ENCODE data around the gene USP34.
"Not testable (repeated sequence)": the region's sequence is repeated elsewhere in the genome, so short reads cannot be mapped to it uniquely, and the experiment has no call there.

USP34 gene

DNA sequence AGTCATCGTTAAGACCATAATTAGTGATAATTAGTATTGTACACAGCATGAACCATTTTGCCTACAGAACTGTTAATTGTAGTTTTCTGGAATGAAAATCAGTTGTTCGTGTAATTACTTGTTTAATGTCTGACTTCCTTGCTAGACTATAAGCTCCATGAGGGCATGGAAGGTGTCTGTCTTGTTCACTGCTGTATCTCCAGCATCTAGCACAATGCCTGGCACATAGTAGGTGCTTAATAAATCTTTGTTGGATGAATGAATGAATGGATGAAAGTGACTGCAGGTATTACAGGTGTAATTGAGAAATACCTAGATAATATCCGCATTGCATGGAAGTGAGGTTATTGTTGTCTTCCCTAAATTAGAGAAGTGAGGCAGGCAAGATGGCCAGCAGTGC is 287.1 kb downstream of the USP34 start:
- DNase-seq (ENCODE audit: low spot score): no peak

GRCh38 chr2:61182059-61182383 is 288.9 kb downstream of the USP34 start:
- DNase-seq (ENCODE audit: low spot score): no peak

DNA sequence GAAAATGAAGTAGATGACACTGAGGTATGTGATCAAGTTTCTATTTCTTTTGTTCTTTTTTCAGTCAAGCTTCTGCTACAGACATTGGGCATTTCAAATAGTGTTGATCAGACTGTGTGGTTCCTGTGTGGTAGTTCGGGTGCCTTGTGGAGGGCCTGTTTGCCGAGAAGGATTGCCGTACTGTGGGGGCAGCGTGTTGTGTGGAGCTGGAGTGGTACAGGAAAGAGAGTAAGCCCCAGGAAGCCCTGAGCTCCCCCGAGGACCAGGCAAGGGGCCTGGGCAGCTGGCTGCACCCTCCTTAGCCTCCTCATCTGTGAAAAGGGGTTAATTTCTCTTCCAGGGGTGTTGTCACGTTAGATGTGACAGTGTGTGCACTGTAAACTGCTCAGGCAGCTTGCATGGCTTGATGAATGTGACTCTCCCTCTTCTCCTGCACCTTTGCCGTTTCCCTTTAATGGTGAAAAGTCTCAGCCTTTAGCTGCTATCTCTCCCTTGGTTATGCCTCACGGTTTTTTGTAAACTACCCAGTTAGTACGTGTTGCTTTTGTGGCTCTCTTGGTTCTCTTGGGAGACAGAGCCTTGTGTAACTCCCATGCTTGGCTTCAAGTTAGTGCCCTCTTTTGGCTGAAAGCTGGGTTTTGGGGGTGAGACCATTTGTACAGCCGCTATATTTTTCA is 289.4 kb downstream of the USP34 start:
- no peak for DNase-seq (ENCODE audit: low spot score)

GRCh38 chr2:61180686-61181085 is 290.2 kb downstream of the USP34 start:
- no peak for DNase-seq (ENCODE audit: low spot score)

GRCh38 chr2:61179701-61180639 is 290.9 kb downstream of the USP34 start:
- DNase-seq (ENCODE audit: low spot score): peak; percentile 79

DNA sequence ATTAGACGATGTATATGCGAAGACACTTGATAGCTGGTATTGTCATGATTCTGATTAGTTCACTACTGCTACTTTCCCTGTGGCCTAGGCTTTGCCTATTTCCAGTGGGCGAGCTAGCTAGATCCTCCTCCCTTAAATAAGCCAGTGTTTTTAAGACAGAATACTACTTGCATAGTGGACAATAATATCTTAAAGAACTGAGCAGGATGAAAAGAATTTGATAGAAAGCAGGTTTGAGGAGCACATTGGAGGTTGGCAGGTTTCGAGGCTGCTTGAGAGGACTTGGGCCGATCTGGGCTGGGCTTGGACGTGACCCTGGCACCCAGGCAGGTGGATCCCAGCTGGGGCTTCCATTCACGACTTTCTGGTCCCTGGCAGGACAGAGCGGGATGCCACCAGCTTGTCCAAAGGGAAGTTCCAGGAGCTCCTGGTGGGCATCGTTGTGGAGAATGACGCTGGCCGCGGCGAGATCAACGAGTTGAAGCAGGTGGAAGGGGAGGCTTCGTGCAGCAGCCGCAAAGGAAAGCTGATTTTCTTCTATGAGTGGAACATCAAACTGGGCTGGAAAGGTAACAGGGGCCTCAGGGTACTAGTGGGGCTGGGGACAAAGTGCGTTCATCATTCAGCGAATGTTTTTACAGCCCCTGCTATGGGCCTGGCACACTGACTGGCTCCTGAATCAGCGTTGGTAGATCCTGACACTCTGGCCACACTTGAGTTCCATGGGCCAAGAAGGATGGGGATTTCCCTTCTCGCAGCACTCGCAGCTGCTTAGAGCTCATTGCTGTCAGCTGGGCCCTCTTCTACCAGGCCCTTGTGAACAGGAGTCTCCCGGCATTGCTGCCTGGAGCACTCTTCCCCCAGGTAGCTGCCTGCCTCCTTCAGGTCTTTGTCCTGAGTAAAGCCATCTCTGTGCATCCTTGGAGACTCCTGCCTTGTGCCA is 292.0 kb downstream of the USP34 start:
- peak; percentile 16 for DNase-seq (ENCODE audit: low spot score)

DNA sequence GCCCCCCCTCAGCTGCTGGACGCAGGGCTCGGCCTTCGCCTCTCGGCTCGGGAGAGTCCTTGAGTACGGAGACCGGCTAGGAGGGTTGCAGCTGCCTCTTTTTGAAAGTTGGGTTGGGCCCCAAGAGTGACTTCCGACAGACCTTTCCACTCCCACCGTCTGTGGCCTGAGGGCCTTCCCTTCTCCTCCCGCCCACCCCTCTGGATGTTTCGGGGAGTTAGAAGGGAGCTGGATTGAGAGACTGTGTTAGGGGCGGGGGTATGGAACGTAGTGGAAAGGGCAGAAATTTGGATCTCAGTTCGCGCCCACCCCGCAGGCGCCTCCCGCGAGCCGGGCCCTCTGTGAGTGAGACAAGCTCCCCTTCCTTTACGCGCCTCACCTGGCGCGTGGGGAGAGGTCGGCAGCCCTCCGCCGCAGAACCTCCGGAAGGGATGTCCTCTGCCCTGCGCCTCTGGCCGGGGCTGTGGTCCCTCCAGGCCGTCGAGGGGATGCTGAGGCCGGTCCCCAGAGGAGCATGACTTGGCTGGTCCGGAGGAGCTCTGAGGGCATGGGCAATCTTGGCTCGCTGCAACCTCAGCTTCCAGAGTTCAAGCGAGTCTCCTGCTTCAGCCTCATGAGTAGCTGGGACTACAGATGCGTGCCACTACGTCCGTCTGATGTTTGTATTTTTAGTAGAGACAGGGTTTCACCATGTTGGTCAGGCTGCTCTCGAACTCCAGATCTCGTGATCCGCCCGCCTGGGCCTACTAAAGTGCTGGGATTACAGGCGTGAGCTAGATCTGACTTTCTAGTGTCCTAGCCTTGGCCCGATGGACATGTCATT is 292.9 kb downstream of the USP34 start:
- peak; percentile 16 for DNase-seq (ENCODE audit: low spot score)

DNA sequence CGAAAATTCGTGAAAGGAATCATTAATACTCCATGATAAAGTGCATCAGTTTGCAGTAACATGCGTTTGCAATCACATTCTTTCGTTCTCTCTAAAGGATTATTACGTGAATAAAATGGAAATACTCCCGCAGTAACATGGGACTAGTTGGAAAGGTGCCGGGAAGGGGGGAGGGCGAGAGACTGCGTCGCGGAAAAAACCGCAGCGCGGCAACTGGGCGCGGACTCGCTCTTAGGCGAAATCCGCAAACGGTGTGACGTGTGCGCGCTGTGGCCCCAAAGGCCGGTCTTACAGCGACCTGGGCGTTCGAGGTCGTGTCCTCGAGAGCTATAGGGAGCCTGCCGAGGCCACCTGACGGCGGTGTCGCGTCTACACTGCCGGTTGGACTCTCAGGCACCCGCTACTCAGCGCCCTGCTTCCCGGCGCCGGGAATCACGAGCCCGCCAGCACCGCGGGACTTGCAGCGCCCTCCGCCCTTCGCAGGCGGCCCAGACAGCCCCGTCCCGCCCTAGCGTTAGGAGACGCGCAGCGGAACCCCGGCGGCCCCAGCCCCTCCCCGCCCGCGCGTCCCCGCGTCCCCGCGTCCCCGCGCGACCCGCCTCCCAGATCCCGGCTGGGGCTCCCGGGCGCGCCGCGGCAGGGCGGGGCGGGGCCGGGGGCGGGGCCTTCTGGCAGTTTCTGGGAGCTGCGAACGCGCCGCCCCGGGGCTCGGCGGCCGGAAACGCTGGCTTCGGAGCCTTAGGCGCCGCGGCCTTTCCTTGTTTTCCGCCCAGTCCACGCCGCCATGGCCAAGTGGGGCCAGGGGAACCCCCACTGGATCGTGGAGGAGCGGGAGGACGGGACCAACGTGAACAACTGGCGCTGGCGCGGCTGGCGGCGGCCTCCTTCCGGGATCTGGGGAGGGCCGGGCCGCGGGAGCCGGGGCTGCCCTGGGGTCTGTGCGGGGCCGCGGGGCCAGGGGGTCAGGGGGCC is 293.8 kb downstream of the USP34 start:
- DNase-seq (ENCODE audit: low spot score): peak; percentile 100

- DNase-seq (ENCODE audit: low spot score): no peak
Measured at GRCh38 chr2:61175036-61175435, 295.9 kb downstream of the USP34 start.

- no peak for DNase-seq (ENCODE audit: low spot score)
Measured at GRCh38 chr2:61173116-61173515, 297.8 kb downstream of the USP34 start.

DNA sequence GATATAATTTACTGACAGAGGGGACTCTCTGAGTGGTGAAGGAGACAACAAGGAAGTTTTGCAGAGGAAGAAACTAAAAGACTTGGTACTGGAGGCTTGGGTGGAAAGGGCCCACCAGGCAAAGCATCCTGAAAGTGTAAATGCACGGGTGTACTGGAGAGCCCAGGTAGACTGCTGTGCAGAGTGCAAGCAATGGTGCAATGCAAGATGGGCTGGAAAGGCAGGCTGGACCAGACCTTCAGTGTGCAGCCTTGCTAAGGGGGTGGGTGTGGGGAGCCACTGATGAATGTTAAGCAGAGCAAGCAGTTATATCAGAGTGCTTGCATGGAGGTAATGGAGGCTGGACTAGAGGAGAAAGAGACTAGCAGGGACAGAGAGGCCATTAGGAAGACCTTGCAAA is 298.2 kb downstream of the USP34 start:
- DNase-seq (ENCODE audit: low spot score): no peak

GRCh38 chr2:61167579-61167978 is 303.3 kb downstream of the USP34 start:
- no peak for DNase-seq (ENCODE audit: low spot score)

DNA sequence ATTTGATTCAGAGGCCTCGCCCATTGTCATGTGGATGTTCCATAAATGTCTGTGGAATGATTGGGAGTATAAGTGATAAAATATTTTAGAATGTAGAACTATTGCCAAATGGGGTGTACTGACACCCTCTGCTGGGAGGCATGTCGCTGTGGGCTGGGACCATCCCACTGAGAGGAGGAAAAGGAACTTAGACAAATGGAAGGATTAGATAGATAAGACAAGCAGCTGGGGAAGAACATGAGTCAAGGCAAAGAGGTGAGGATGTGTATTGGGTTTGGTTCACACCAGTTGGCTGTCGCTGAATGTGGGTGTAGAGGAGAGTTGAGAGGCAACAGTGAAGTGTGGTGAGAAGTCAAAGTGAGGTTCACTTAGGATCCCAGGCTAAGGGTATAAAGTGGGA is 304.9 kb downstream of the USP34 start:
- DNase-seq (ENCODE audit: low spot score): peak; percentile 23

DNA sequence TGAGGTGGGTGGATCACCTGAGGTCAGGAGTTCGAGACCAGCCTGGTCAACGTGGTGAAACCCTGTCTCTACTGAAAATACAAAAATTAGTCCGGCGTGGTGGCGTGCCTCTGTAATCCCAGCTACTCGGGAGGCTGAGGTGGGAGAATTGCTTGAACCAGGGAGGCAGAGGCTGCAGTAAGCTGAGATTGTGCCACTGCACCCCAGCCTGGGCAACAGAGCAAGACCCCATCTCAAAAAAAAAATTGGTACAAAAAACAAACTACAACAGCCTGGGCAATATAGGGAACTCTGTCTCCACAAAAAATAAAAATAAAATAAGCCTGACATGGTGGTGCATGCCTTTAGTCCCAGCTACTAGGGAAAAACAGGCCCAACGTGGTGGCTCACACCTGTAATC is 305.8 kb downstream of the USP34 start:
- DNase-seq (ENCODE audit: low spot score): not testable (repeated sequence)

DNA sequence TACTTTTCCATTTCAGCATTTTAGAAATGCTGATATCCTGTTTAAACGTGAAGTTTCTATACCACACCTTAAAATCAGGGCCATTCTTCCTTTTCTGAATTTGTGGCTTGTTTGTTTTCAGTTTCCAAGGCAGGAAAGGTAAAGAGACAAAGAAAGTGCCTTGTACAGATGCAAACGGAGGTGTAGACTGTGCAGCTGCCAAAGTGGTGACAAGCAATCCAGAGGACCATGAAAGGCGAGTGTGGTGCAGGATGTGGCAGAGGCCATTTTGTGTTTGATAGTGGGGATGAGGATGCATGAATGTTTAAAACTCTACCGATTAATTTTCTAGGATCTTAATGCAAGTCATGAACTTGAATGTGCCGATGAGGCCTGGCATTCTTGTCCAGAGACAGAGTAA is 308.2 kb downstream of the USP34 start:
- no peak for DNase-seq (ENCODE audit: low spot score)

GRCh38 chr2:61161888-61162287 is 309.0 kb downstream of the USP34 start, which contains the start of gene C2orf74:
Gene C2orf74, plus strand, starts transcription at chr2:61162188. Its CDS starts 327 bp downstream, at chr2:61162515.
- no peak for DNase-seq (ENCODE audit: low spot score)

DNA sequence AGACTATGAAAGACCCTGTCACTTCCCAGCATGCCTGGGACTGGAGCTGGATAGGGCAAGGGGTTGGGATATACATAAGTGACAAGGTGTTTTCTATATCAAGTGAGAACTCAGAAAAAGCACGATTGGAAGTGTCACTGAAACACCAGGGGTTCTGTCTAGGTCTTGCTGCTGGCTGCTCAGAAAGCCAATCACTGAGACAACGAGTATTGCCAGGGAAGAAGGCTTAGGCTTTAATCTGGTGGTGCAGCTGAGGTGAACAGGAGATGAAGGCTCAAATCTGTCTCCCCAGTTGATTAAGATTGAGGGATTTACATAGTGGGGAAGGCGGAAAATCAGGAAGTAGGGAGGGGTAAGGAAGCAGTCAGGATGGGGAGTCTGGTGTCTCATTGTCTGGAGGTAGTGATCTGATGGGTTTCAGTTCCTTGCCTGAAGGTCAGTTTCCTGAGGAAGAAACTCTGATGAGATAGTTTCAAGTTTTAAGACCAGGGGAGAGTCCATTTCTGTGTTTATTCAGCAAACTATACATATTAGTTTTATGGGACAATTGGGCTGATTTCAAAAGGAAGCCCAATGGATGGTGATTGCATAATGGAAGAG is 312.4 kb downstream of the USP34 start:
- no peak for DNase-seq (ENCODE audit: low spot score)

DNA sequence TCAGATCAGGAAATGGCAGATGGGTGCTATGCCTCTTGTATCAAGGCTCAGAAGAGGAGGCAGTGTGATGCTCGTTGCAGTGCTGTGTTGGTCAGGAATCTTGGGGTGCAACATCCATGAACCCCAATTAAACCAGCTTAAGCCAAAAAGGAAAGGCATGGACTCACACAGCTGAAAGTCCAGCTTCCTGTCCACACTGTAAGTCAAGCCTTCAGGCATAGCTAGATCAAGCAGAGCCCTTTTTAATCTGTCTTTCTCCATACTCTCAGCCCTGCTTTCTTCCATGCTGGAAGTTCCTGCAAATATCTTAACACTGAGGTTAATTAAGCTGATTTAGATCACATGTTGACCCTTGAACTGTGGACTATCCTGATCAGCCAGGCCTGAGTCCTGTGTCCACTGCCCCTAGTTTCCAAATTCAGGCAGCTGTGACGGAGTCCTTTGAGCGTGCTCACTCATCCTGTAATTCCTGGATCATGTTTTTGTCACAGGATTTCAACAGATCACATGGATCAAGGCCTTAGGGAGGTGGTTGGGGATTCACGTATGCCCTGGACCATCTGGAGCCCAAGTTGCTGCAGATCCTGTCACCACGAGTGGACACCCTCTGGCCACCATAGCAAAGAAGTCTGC is 313.4 kb downstream of the USP34 start:
- DNase-seq (ENCODE audit: low spot score): no peak

GRCh38 chr2:61151436-61151835 is 319.5 kb downstream of the USP34 start:
- DNase-seq (ENCODE audit: low spot score): no peak
